ENCODE results near the gene IL1R2.

DNA sequence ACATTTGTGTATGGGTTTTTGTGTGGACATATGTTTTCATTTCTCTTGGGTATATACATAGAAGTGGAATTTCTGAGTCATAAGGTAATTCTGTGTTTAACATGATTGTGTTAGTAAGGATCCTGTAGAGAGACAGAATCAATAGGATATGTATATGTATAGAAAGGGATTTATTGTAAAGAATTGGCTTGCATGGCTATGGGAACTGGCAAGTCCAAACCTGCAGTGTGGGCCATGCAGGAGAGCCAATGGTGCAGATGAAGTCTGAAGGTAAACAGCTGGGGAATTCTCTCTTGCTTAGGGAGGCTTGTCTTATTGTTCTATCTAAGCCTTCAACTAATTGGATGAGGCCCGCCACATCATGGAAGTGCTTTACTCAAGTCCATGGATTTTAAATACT lies 39.2 kb upstream of the IL1R2 start:
- TF ChIP-seq, protein P1, sequence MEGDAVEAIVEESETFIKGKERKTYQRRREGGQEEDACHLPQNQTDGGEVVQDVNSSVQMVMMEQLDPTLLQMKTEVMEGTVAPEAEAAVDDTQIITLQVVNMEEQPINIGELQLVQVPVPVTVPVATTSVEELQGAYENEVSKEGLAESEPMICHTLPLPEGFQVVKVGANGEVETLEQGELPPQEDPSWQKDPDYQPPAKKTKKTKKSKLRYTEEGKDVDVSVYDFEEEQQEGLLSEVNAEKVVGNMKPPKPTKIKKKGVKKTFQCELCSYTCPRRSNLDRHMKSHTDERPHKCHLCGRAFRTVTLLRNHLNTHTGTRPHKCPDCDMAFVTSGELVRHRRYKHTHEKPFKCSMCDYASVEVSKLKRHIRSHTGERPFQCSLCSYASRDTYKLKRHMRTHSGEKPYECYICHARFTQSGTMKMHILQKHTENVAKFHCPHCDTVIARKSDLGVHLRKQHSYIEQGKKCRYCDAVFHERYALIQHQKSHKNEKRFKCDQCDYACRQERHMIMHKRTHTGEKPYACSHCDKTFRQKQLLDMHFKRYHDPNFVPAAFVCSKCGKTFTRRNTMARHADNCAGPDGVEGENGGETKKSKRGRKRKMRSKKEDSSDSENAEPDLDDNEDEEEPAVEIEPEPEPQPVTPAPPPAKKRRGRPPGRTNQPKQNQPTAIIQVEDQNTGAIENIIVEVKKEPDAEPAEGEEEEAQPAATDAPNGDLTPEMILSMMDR (IDR thresholded peaks at IDR 0.05; ENCODE audit: low read depth, low read length): no peak
- no peak for TF ChIP-seq EZH2phosphoT487 (IDR thresholded peaks at IDR 0.05; ENCODE audit: low read depth)
